ENCODE measurements around the gene GAA. TPM values are rescaled to one million over a fixed set of nuclear protein-coding genes. Genes with fewer than 3 reads are reported as not detected.
"Not testable (repeated sequence)": the region's sequence is repeated elsewhere in the genome, so short reads cannot be mapped to it uniquely, and the experiment has no call there.

The GAA gene
- total RNA-seq, 8 experiments from 2014 or later: 16.1 to 66.3 (median 35.8) TPM

DNA sequence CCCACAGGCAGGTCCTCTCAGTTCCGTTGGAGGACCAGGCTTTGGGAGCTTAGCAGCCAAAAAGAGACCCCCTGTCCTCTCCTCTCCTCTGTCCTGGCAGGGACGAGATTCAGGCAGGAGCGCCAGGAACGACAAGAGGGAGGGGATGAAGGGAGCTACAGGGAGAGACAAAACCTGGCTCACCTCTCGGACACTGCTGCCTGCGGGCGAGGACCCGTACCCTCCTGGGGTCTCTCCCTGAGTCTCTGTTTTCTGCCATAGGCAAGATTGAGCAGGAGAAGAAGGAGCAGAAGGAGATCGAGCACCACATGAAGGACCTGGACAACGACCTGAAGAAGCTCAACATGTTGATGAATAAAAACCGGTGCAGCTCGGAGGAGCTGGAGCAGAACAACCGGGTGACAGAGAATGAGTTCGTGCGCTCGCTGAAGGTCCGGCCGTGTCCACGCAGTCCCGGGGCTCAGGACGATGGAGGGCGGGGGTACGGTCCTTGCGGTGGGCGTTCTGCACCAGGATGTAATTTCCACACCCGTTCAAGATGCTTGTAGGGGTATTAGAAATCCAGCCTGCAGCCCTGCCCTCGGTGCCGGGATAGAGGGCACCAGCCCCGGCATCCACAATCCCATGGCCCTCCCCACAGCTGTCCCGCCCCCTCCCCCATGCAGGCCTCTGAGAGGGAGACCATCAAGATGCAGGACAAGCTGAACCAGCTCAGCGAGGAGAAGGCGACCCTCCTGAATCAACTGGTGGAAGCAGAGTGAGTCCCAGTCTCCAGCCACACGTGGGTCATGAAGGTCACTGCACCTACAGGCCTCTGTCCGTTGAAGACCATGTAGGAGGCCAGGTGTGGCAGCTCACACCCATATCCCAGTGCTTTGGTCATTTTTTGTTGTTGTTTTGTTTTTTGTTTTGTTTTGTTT lies 13.8 kb upstream of the GAA start:
- 0 to 100% (median 84%) methylated on average over 1 to 10 of the region's 34 CpGs; no CpG with 5 or more reads in 4 of the 10 experiments for WGBS, 10 experiments
- peaks cover 0 to 4% of the 10 kb centered on the region in 2 donors for H3K4me1 ChIP-seq (replicated peaks in 1 of 2)
- H3K4me3 ChIP-seq: no peak overlapping the region
- ATAC-seq (replicated peaks in 6 of 8): no peak
- no peak overlapping the region for H3K27ac ChIP-seq
- in situ Hi-C loops (cut with MboI; ENCODE audit: low pct_unique_long_range_greater_than_20kb in 2 of 9, low sequenced_read_pairs in 9 of 9, unreplicated experiment in 9 of 9): no loop called here

DNA sequence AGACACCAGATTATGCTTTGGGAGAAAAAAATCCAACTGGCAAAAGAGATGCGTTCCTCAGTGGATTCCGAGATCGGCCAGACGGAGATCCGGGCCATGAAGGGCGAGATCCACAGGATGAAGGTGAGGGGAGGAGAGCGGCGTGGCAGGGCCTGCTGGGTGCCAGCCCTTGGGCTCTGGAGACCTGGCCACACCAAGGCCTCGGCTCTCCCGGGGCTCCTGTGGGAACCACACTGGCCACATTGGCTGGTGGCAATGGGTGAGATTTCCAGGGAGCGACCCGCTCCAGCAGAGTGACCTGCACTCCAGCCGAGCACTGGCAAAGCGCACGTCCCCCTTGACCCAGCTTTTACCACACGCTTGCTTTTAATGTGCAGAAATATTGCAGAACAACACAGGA lies 11.6 kb upstream of the GAA start:
- no peak for ATAC-seq (replicated peaks in 6 of 8)
- H3K4me3 ChIP-seq: no peak overlapping the region
- no peak overlapping the region for H3K27ac ChIP-seq
- WGBS, 10 experiments: 76 to 100% (median 95%) methylated on average over 1 to 4 of the region's 16 CpGs; no CpG with 5 or more reads in 4 of the 10 experiments
- no peaks in the 10 kb centered on the region for H3K4me1 ChIP-seq (replicated peaks in 1 of 2)
- in situ Hi-C loops (cut with MboI; ENCODE audit: low pct_unique_long_range_greater_than_20kb in 2 of 9, low sequenced_read_pairs in 9 of 9, unreplicated experiment in 9 of 9): no loop called here

DNA sequence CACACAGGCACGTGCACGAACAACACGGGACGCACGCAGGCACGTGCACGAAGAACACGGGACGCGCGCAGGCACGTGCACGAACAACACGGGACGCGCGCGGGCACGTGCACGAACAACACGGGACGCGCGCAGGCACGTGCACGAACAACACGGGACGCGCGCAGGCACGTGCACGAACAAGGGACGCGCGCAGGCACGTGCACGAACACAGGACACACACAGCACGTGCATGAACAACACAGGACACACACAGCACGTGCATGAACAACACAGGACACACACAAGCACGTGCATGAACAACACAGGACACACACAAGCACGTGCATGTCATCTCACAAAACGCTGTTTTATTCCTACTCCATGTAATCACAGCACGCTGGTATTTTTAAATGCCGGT lies 11.2 kb upstream of the GAA start:
- H3K27ac ChIP-seq; ATAC-seq (replicated peaks in 6 of 8); in situ Hi-C loops (cut with MboI; ENCODE audit: low pct_unique_long_range_greater_than_20kb in 2 of 9, low sequenced_read_pairs in 9 of 9, unreplicated experiment in 9 of 9); H3K4me1 ChIP-seq (replicated peaks in 1 of 2); H3K4me3 ChIP-seq: not testable (repeated sequence)
- 89 to 100% (median 93%) methylated on average over 1 to 32 of the region's 44 CpGs; no CpG with 5 or more reads in 3 of the 10 experiments for WGBS, 10 experiments

DNA sequence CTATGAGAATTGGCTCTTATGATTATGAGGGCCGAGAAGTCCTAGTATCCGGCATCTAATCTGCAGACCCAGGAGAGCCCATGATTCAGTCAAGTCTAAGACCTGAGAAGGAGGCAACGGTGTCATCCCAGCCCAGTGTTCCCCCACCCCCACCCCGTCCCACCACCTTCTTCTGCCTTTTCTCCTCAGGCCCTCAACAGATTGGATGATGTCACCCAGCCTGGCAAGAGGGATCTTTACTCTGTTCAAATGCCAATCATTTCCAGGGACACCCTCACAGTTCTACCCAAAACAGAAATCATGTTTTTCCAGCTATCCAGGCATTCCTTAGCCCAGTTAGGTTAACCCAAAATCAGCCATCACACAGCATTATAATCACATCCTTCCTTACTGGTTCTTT lies 10.0 kb upstream of the GAA start:
- peak in 2 of 8 experiments; percentile 16 to 17 for ATAC-seq (replicated peaks in 6 of 8)
- Histone ChIP-seq H3K4me1 (replicated peaks in 1 of 2) (peaks cover 0 to under 1% of the 10 kb centered on the region in 2 donors), H3K4me3 (no peak overlapping the region), H3K27ac (no peak overlapping the region)
- no CpG with 5 or more reads among the region's 4 CpGs for WGBS, 10 experiments
- in situ Hi-C loops (cut with MboI; ENCODE audit: low pct_unique_long_range_greater_than_20kb in 2 of 9, low sequenced_read_pairs in 9 of 9, unreplicated experiment in 9 of 9): no loop called here

DNA sequence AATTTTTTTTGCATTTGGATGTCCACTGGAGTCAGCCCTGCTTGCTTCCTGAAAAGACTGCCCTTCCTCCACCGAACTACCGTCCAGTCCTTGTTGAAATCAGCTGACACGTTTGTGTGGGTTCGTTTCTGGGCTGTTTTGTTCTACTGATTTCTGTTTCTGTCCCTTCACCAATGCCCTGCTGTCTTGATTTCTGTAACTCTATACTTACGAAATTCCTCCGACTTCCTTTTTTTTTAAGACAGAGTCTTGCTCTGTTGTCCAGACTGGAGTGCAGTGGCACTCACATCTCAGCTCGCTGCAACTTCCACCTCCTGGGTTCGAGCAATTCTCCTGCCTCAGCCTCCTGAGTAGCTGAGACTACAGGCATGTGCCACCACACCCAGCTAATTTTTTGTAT lies 8.4 kb upstream of the GAA start:
- 43 to 100% (median 77%) methylated on average over 1 to 8 of the region's 8 CpGs; no CpG with 5 or more reads in 2 of the 10 experiments for WGBS, 10 experiments
- in situ Hi-C loops (cut with MboI; ENCODE audit: low pct_unique_long_range_greater_than_20kb in 2 of 9, low sequenced_read_pairs in 9 of 9, unreplicated experiment in 9 of 9): no loop called here

DNA sequence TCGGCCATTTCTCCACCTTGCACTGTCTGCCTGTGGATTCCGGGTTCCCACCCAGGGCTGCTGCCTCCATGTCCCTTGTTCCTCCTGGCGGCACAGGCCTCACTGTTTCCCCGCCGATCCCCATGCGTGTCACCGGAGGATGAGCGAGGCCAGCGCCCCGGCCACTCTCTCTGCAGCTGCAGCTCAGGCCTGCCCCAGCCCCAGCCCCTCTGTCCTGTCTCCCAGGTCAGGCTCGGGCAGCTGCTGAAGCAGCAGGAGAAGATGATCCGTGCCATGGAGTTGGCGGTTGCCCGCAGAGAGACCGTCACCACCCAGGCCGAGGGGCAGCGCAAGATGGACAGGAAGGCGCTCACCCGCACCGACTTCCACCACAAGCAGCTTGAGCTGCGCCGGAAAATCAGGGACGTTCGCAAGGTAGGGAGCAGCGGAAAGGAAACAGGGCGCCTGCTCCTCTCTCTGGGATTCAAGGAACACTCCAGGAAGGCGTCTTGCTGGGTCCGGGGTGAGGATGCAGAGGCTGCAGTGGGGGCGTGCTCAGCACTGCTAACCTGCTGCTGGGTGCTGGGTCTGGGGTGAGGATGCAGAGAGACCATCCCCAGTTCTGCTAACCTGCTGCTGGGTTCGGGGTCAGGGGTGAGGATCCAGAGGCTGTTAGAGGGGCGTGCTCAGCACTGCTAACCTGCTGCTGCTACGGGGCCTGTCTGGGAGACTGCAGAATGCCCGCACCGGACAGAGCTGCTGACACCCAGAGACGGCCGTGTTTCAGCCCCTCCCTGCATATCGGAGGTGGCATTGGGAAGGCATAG lies 6.1 kb upstream of the GAA start:
- Histone ChIP-seq H3K4me1 (replicated peaks in 1 of 2) (peaks cover 8 to 10% of the 10 kb centered on the region in 2 donors), H3K4me3 (no peak overlapping the region), H3K27ac (no peak overlapping the region)
- no peak for ATAC-seq (replicated peaks in 6 of 8)
- in situ Hi-C loops (cut with MboI; ENCODE audit: low pct_unique_long_range_greater_than_20kb in 2 of 9, low sequenced_read_pairs in 9 of 9, unreplicated experiment in 9 of 9): no loop called here
- 72 to 100% (median 92%) methylated on average over 1 to 14 of the region's 37 CpGs; no CpG with 5 or more reads in 5 of the 10 experiments for WGBS, 10 experiments

More for the DNA sequence above, 8.4 kb upstream of the GAA start:
- Histone ChIP-seq H3K4me1 (replicated peaks in 1 of 2) (peaks cover 8 to 10% of the 10 kb centered on the region in 2 donors), H3K27ac (no peak overlapping the region), H3K4me3 (no peak overlapping the region)
- ATAC-seq (replicated peaks in 6 of 8): no peak

DNA sequence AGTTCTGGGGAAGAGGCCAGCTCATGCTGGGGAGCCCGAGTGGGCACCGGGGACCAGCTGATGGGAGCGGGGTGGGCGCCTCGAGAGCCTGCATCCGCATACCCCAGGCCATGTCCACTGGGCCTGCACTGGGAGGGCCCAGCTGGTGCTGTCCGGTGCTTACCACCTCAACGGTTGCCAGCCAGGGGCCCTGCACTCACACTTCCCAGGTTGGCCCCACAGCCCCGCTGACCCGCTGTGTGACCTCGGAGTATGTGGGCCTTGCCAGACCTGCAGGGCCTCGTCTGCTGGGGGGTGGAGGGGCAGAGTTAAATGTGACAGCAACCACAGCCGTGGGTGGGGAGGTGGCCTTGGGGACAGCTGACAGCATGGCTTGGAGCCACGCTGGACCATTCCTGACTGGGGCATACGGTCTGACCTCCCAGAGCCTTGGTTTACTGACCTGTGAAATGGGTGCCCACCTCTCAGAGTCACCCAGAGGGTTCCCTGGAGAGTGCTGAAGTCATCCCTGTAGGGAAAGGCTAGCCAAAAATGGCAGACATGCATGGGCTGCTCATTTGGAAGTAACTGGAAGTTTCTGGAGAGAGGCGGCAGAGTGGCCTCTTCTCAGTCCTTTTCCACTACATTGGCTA lies 5.4 kb upstream of the GAA start:
- Histone ChIP-seq H3K4me1 (replicated peaks in 1 of 2) (peaks cover 12 to 13% of the 10 kb centered on the region in 2 donors), H3K27ac (no peak overlapping the region), H3K4me3 (no peak overlapping the region)
- no CpG with 5 or more reads among the region's 16 CpGs for WGBS, 10 experiments
- in situ Hi-C loops (cut with MboI; ENCODE audit: low pct_unique_long_range_greater_than_20kb in 2 of 9, low sequenced_read_pairs in 9 of 9, unreplicated experiment in 9 of 9): no loop called here
- ATAC-seq (replicated peaks in 6 of 8): no peak

DNA sequence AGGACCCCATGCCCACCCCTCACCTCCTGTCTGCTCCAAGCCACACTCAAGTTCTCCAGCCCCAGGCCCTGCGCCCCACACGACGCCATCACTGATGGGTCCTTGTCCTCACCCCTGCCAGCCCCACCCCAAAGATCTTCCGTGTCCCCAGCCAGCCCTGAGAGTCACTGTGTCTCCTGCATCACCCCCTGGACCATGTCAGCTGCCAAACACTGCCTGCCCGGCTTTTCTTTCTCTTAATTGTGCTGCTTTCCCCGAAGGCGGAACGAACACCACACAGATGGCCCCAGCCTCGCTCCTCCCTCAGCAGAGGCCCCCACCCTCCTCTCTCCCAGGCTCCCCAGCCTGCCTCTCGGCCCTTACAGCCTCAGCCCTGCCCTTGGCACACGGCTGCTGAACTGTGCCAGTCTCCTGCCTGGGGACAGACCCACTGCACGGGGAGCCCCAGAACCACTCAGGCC lies 4.8 kb upstream of the GAA start:
- WGBS, 10 experiments: 5 to 37% methylated on average over 2 to 3 of the region's 12 CpGs; no CpG with 5 or more reads in 8 of the 10 experiments
- in situ Hi-C loops (cut with MboI; ENCODE audit: low pct_unique_long_range_greater_than_20kb in 2 of 9, low sequenced_read_pairs in 9 of 9, unreplicated experiment in 9 of 9): no loop called here
- peak; percentile 14 to 76 (median 48) for ATAC-seq (replicated peaks in 6 of 8)

DNA sequence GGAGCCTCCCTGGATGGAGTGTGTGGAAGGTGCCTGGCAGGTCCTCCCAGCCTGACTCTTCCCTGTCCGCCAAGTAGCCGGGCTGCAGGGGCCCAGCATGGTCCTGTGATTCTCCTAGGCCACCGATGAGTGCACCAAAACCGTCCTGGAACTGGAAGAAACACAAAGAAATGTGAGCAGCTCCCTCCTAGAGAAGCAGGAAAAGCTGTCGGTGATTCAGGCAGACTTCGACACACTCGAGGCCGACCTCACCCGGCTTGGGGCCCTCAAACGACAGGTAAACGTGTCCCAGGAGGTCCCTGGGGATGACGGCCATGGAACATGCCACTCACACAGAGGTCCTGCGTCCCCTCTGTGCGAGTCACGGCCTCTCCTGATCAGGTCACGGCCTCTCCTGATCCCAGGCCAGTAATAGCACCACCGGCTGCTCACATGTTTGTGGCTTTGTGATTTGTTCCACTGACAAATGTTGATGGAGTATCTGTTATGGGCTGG lies 4.2 kb upstream of the GAA start:
- no peak overlapping the region for H3K4me3 ChIP-seq
- ATAC-seq (replicated peaks in 6 of 8): no peak
- H3K4me1 ChIP-seq (replicated peaks in 1 of 2): peaks cover 12 to 14% of the 10 kb centered on the region in 2 donors
- in situ Hi-C loops (cut with MboI; ENCODE audit: low pct_unique_long_range_greater_than_20kb in 2 of 9, low sequenced_read_pairs in 9 of 9, unreplicated experiment in 9 of 9): no loop called here
- WGBS, 10 experiments: 58 to 87% (median 80%) methylated on average over 1 to 10 of the region's 17 CpGs; no CpG with 5 or more reads in 4 of the 10 experiments
- peak overlapping the region in 1 of 2 donors; percentile 57 for H3K27ac ChIP-seq

More for the DNA sequence above, 4.8 kb upstream of the GAA start:
- peak overlapping the region in 1 of 2 donors; percentile 57 for H3K27ac ChIP-seq
- no peak overlapping the region for H3K4me3 ChIP-seq
- H3K4me1 ChIP-seq (replicated peaks in 1 of 2): peaks cover 12 to 13% of the 10 kb centered on the region in 2 donors

DNA sequence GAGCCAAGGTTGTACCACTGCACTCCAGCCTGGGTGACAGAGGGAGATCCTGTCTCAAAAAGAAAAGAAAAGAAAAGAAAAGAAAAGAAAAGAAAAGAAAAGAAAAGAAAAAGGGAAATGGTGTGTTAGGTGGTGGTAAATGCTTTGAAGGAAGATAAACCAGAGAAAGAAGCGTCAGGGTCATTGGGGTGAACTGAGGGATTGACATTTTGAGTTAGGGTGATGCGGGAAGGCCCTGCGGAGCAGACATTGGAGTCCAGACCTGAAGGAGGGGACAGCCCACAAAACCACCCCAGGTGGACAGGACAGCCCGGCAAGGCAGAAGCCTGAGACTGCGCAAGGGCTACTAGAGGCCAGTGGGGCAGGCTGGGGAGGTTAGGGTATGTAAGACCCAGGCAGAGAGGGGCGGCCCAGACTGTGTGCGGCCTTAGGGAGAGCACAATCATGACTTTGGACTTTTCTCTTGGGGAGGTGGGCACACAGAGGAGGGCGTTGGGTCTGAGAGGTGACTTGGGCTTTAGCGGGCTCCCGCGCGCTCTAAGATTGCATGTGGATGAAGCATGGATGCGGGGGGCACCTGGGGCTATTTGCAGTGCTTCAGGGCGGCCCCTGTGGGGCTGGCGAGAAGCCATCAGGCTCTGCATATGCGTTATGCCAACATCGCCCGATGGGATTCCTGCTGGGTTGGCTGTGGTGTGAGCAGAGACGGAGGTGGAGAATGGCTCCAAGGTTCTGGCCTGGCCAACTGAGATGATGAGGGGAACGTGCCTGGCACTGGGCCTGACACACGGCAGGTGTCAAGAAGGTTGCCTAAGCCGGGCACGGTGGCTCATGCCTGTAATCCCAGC lies 3.3 kb upstream of the GAA start:
- 68 to 100% (median 92%) methylated on average over 1 to 8 of the region's 23 CpGs; no CpG with 5 or more reads in 1 of the 10 experiments for WGBS, 10 experiments
- ATAC-seq (replicated peaks in 6 of 8): no peak
- H3K27ac ChIP-seq: no peak overlapping the region
- H3K4me3 ChIP-seq: no peak overlapping the region
- peaks cover 20 to 23% of the 10 kb centered on the region in 2 donors for H3K4me1 ChIP-seq (replicated peaks in 1 of 2)
- in situ Hi-C loops (cut with MboI; ENCODE audit: low pct_unique_long_range_greater_than_20kb in 2 of 9, low sequenced_read_pairs in 9 of 9, unreplicated experiment in 9 of 9): no loop called here

DNA sequence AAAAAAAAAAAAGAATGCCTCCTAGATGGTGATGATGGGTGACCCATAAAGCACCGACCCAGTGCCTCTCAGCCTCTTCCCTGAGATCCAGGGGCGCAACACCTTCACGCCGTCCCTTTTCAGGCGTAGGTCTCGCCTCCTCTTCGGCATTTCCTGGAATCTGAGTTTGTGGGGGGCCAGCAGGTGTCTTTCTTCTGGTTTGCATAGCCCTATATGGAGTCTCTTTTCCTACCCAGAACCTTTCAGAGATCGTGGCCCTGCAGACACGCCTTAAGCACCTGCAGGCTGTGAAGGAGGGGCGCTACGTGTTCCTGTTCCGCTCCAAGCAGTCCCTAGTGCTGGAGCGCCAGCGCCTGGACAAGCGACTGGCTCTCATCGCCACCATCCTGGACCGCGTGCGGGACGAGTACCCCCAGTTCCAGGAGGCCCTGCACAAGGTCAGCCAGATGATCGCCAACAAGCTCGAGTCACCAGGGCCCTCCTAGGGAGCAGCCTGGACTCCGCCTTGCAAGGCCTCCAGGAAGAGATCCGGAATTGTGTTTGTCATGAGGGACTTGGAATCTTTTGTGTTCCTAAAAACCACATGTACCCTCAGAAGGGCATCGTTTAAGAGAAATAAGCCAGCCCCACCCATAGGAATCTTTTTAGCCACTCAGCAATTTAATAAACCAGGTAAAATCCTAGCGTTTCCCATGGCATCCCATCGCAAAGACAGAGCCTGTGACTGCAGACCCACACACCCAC lies 1.9 kb upstream of the GAA start:
- peaks cover 33 to 37% of the 10 kb centered on the region in 2 donors for H3K4me1 ChIP-seq (replicated peaks in 1 of 2)
- 17 to 100% (median 87%) methylated on average over 1 to 13 of the region's 27 CpGs; no CpG with 5 or more reads in 2 of the 10 experiments for WGBS, 10 experiments
- in situ Hi-C loops (cut with MboI; ENCODE audit: low pct_unique_long_range_greater_than_20kb in 2 of 9, low sequenced_read_pairs in 9 of 9, unreplicated experiment in 9 of 9): no loop called here
- no peak overlapping the region for H3K27ac ChIP-seq
- no peak overlapping the region for H3K4me3 ChIP-seq
- ATAC-seq (replicated peaks in 6 of 8): no peak

All from motor neuron (in vitro differentiated cells).